GM12878 (cell line): ENCODE data around the gene TARP.

Experiments
- ATAC-seq: fragments of 200-7000 bp; cut with Tn5 transposase; 3 replicates; pipeline ENCODE4 v1.9.1; 2020; ENCODE audit warnings: mild to moderate bottlenecking, moderate library complexity
- BruUV-seq: library from RNA; stranded (reverse); fragments of 400-500 nt; replicated peaks from 2 replicates; lab custom pipeline; 2021; lab: Mats Ljungman, UMichigan
- CTCF ChIA-PET: fragments of 300-600 bp; sonication (Branson Sonifier 250); formaldehyde crosslinking; extraction: SDS; loops from one replicate; lab custom pipeline; 2021; ENCODE audit warnings: inconsistent platforms; lab: Yijun Ruan, JAX
- POLR2A ChIA-PET: fragments of 350-600 bp; formaldehyde crosslinking; extraction: SDS; loops from one replicate; lab custom pipeline; 2021; ENCODE audit warnings: inconsistent platforms; lab: Charles Lee
- RAD21 ChIA-PET: fragments of 300-600 bp; sonication (Branson Sonifier 250); formaldehyde crosslinking; loops from one replicate; lab custom pipeline; 2023; ENCODE audit warnings: antibody characterized with exemption; ENCODE audit not compliant: unreplicated experiment; lab: Charles Lee
- SMC1A ChIA-PET: fragments of 300-600 bp; sonication (Branson Sonifier 250); formaldehyde crosslinking; loops from one replicate; lab custom pipeline; 2023; ENCODE audit not compliant: unreplicated experiment, uncharacterized antibody; lab: Charles Lee
- DNase-seq: peaks from one replicate; pipeline ENCODE4 v3.0.0-alpha.2; 2011; ENCODE audit warnings: low read depth, low spot score
- FAIRE-seq: peaks from 3 replicates; lab custom pipeline; 2011; peaks lifted over from hg19 to GRCh38; lab: Jason Lieb, UNC
- H2AFZ ChIP-seq: 2 replicates; pipeline ENCODE4 v1.6.0; 2011; ENCODE audit warnings: low read depth, low read length, control low read depth; ENCODE audit not compliant: control insufficient read depth
- H3K27ac ChIP-seq: 2 replicates; pipeline ENCODE4 v1.5.1; 2011; ENCODE audit warnings: control low read depth; ENCODE audit not compliant: control insufficient read depth, insufficient read depth
- H3K27me3 ChIP-seq, 2 experiments: replicated peaks in 1 of 2; 2 replicates each; pipeline versions ENCODE4 v1.6.0 to v1.6.1; 2011; ENCODE audit warnings: low read length in 1 of 2; ENCODE audit not compliant: control insufficient read depth in 2 of 2, insufficient read depth in 2 of 2
- H3K36me3 ChIP-seq, 2 experiments: 2 replicates each; pipeline ENCODE4 v1.5.1; 2011; ENCODE audit warnings: low read length in 1 of 2; ENCODE audit not compliant: control insufficient read depth in 2 of 2, insufficient read depth in 2 of 2
- H3K4me1 ChIP-seq: 2 replicates; pipeline ENCODE4 v1.6.1; 2011; ENCODE audit warnings: mild to moderate bottlenecking, low read length, moderate library complexity, mixed read lengths; ENCODE audit not compliant: control insufficient read depth, insufficient read depth
- H3K4me2 ChIP-seq: 2 replicates; pipeline ENCODE4 v1.6.0; 2011; ENCODE audit warnings: control low read depth; ENCODE audit not compliant: control insufficient read depth, insufficient read depth
- H3K4me3 ChIP-seq: fragments of 200-600 bp; sonication (generic); 2 replicates; pipeline ENCODE4 v1.5.1; 2016
- H3K79me2 ChIP-seq: 2 replicates; pipeline ENCODE4 v1.6.0; 2011; ENCODE audit warnings: low read length; ENCODE audit not compliant: control insufficient read depth, insufficient read depth
- H3K9ac ChIP-seq: 2 replicates; pipeline ENCODE4 v1.8.0; 2011; ENCODE audit warnings: low read length, control low read depth, mixed read lengths; ENCODE audit not compliant: control insufficient read depth, insufficient read depth
- H3K9me3 ChIP-seq: replicated peaks from 3 replicates; pipeline ENCODE4 v1.5.1; 2011; ENCODE audit warnings: mild to moderate bottlenecking, low read length; ENCODE audit not compliant: control insufficient read depth, insufficient read depth
- H4K20me1 ChIP-seq: 2 replicates; pipeline ENCODE4 v1.6.0; 2011; ENCODE audit not compliant: control insufficient read depth, insufficient read depth
- ATF7 ChIP-seq: fragments of 450-650 bp; IDR thresholded peaks from 2 replicates; pipeline ENCODE4 v1.6.1; 2016; ENCODE audit warnings: low read depth, mild to moderate bottlenecking
- DPF2 ChIP-seq: fragments of 450-650 bp; IDR thresholded peaks from 2 replicates; pipeline ENCODE4 v1.6.1; 2017; ENCODE audit warnings: mild to moderate bottlenecking
- RB1 ChIP-seq: fragments of 450-650 bp; formaldehyde crosslinking; IDR thresholded peaks from 2 replicates; pipeline ENCODE4 v1.6.1; 2017; ENCODE audit warnings: mild to moderate bottlenecking, borderline replicate concordance
- RCOR1 ChIP-seq: conservative IDR thresholded peaks from 2 replicates; pipeline ENCODE4 v1.6.1; 2012; ENCODE audit warnings: low read depth, low read length, improper control_type of control experiment
- SP1 ChIP-seq: IDR thresholded peaks from one replicate; pipeline ENCODE4 v1.6.1; 2011; ENCODE audit warnings: low read depth, low read length
- WGBS: methylation state at CpG from one replicate; pipeline ENCODE4 v1.1.6; 2016; ENCODE audit warnings: low lambda C conversion rate; ENCODE audit not compliant: insufficient replicate concordance, insufficient coverage; ENCODE audit errors: missing lambda C conversion rate; 5-methylcytosine and 5-hydroxymethylcytosine counted together
- in situ Hi-C: fragments of 300-500 bp; cut with MboI; formaldehyde crosslinking; loops from 9 replicates; pipeline ENCODE4 v1.14.3; 2018; ENCODE audit warnings: mixed read lengths
- intact Hi-C: fragments of 100-400 bp; cut with micrococcal nuclease; formaldehyde crosslinking; loops from one replicate; pipeline ENCODE4 v1.14.2; 2022; ENCODE audit not compliant: unreplicated experiment
- TF ChIP-seq, protein P1 (sequence below): IDR thresholded peaks from 2 replicates; pipeline ENCODE4 v1.6.1; 2011; ENCODE audit warnings: borderline replicate concordance, low read depth, mild to moderate bottlenecking, moderate library complexity, mixed read lengths, low read length; ENCODE audit not compliant: insufficient read depth; ENCODE audit errors: extremely low read length
- TF ChIP-seq, protein P2 (sequence below): IDR thresholded peaks from 2 replicates; pipeline ENCODE4 v1.6.1; 2012; ENCODE audit warnings: mild to moderate bottlenecking, low read depth, low read length
- TF ChIP-seq, protein P3 (sequence below): fragments of 450-650 bp; IDR thresholded peaks from 2 replicates; pipeline ENCODE4 v1.6.1; 2016; ENCODE audit warnings: mild to moderate bottlenecking
- TF ChIP-seq, protein P4 (sequence below): fragments of 450-650 bp; IDR thresholded peaks from 2 replicates; pipeline ENCODE4 v1.6.1; 2016; ENCODE audit warnings: mild to moderate bottlenecking, moderate library complexity, borderline replicate concordance
- TF ChIP-seq, protein P5 (sequence below): fragments of 450-650 bp; IDR thresholded peaks from 2 replicates; pipeline ENCODE4 v1.6.1; 2014; ENCODE audit warnings: mild to moderate bottlenecking

The TARP gene

DNA sequence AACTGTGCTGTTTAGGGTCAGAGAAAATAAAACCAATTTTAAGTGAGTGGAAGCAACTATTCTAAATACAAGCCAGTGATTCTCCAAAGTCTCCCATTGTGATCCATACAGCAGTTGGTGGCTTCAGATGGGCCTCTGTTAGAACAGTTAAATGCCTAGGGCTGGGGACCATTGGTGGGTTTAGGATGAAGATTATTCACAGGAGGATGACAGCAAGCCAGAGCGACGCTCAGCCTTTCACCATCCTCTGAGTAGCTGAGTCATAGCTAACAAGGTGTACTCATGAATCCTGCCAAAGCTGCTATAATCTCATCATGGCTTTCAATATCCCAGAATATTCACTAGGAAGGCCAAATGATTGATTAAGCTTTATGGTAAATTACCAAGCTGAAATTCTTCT lies 55.8 kb downstream of the TARP start:
- ATAC-seq (no peak), DNase-seq (no peak), FAIRE-seq (no peak)
- Histone ChIP-seq H3K4me3 (no peak overlapping the region), H3K9ac (no peak overlapping the region), H3K27me3 (no peaks in the 10 kb centered on the region), H3K36me3 (peaks cover 13 to 36% of the 10 kb centered on the region in 2 experiments), H3K79me2 (no peaks in the 10 kb centered on the region), H3K9me3 (no peaks in the 10 kb centered on the region), H3K4me2 (no peak overlapping the region), H4K20me1 (no peaks in the 10 kb centered on the region), H3K4me1 (no peaks in the 10 kb centered on the region), H3K27ac (no peak overlapping the region), H2AFZ (no peak overlapping the region)
- in situ Hi-C loops (loop anchor here (25.0 kb wide), 1 partner anchor 120 kb away; no protein-coding TSS in a partner anchor), intact Hi-C loops (loop anchor here (5.0 kb wide), 1 partner anchor 40 kb away; the partner anchor contains the start of gene STARD3NL)
- no TSS peak for BruUV-seq
- SMC1A ChIA-PET = interaction anchor here (0.7 to 10.3 kb wide), 16 partner anchors 19 to 316 kb away, joined by 3 to 289 read pairs (median 4); no protein-coding TSS in a partner anchor
- RAD21 ChIA-PET = interaction anchor here (0.6 to 10.5 kb wide), 5 partner anchors 15 to 117 kb away, joined by 3 to 229 read pairs (median 19); no protein-coding TSS in a partner anchor
- POLR2A ChIA-PET = interaction anchor here (0.9 to 2.4 kb wide), 3 partner anchors 11 to 109 kb away, joined by 3 to 7 read pairs (median 3); no protein-coding TSS in a partner anchor
- 100% methylated on average over 2 of the region's 2 CpGs for WGBS
- CTCF ChIA-PET = interaction anchor here (0.9 to 10.3 kb wide), 16 partner anchors 17 to 346 kb away, joined by 3 to 430 read pairs (median 6); partner anchors contain the start of genes EPDR1 and SFRP4
- TF ChIP-seq, protein P1, sequence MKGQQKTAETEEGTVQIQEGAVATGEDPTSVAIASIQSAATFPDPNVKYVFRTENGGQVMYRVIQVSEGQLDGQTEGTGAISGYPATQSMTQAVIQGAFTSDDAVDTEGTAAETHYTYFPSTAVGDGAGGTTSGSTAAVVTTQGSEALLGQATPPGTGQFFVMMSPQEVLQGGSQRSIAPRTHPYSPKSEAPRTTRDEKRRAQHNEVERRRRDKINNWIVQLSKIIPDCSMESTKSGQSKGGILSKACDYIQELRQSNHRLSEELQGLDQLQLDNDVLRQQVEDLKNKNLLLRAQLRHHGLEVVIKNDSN = no peak
- TF ChIP-seq, protein P2, sequence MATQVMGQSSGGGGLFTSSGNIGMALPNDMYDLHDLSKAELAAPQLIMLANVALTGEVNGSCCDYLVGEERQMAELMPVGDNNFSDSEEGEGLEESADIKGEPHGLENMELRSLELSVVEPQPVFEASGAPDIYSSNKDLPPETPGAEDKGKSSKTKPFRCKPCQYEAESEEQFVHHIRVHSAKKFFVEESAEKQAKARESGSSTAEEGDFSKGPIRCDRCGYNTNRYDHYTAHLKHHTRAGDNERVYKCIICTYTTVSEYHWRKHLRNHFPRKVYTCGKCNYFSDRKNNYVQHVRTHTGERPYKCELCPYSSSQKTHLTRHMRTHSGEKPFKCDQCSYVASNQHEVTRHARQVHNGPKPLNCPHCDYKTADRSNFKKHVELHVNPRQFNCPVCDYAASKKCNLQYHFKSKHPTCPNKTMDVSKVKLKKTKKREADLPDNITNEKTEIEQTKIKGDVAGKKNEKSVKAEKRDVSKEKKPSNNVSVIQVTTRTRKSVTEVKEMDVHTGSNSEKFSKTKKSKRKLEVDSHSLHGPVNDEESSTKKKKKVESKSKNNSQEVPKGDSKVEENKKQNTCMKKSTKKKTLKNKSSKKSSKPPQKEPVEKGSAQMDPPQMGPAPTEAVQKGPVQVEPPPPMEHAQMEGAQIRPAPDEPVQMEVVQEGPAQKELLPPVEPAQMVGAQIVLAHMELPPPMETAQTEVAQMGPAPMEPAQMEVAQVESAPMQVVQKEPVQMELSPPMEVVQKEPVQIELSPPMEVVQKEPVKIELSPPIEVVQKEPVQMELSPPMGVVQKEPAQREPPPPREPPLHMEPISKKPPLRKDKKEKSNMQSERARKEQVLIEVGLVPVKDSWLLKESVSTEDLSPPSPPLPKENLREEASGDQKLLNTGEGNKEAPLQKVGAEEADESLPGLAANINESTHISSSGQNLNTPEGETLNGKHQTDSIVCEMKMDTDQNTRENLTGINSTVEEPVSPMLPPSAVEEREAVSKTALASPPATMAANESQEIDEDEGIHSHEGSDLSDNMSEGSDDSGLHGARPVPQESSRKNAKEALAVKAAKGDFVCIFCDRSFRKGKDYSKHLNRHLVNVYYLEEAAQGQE = no peak
- no peak for TF ChIP-seq DPF2
- no peak for TF ChIP-seq RB1
- TF ChIP-seq, protein P3, sequence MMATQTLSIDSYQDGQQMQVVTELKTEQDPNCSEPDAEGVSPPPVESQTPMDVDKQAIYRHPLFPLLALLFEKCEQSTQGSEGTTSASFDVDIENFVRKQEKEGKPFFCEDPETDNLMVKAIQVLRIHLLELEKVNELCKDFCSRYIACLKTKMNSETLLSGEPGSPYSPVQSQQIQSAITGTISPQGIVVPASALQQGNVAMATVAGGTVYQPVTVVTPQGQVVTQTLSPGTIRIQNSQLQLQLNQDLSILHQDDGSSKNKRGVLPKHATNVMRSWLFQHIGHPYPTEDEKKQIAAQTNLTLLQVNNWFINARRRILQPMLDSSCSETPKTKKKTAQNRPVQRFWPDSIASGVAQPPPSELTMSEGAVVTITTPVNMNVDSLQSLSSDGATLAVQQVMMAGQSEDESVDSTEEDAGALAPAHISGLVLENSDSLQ = no peak
- TF ChIP-seq RCOR1 = no peak
- TF ChIP-seq ATF7 = no peak
- no peak for TF ChIP-seq SP1
- TF ChIP-seq, protein P4, sequence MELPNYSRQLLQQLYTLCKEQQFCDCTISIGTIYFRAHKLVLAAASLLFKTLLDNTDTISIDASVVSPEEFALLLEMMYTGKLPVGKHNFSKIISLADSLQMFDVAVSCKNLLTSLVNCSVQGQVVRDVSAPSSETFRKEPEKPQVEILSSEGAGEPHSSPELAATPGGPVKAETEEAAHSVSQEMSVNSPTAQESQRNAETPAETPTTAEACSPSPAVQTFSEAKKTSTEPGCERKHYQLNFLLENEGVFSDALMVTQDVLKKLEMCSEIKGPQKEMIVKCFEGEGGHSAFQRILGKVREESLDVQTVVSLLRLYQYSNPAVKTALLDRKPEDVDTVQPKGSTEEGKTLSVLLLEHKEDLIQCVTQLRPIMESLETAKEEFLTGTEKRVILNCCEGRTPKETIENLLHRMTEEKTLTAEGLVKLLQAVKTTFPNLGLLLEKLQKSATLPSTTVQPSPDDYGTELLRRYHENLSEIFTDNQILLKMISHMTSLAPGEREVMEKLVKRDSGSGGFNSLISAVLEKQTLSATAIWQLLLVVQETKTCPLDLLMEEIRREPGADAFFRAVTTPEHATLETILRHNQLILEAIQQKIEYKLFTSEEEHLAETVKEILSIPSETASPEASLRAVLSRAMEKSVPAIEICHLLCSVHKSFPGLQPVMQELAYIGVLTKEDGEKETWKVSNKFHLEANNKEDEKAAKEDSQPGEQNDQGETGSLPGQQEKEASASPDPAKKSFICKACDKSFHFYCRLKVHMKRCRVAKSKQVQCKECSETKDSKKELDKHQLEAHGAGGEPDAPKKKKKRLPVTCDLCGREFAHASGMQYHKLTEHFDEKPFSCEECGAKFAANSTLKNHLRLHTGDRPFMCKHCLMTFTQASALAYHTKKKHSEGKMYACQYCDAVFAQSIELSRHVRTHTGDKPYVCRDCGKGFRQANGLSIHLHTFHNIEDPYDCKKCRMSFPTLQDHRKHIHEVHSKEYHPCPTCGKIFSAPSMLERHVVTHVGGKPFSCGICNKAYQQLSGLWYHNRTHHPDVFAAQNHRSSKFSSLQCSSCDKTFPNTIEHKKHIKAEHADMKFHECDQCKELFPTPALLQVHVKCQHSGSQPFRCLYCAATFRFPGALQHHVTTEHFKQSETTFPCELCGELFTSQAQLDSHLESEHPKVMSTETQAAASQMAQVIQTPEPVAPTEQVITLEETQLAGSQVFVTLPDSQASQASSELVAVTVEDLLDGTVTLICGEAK = no peak
- TF ChIP-seq, protein P5, sequence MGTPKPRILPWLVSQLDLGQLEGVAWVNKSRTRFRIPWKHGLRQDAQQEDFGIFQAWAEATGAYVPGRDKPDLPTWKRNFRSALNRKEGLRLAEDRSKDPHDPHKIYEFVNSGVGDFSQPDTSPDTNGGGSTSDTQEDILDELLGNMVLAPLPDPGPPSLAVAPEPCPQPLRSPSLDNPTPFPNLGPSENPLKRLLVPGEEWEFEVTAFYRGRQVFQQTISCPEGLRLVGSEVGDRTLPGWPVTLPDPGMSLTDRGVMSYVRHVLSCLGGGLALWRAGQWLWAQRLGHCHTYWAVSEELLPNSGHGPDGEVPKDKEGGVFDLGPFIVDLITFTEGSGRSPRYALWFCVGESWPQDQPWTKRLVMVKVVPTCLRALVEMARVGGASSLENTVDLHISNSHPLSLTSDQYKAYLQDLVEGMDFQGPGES = no peak
